Activated CD8-positive, alpha-beta memory T cell treated with anti-CD3 and anti-CD28 coated beads, Interleukin-2, amount 50 U/mL, for 24 hours (primary cell): Measurements from ENCODE around the gene RNLS.
"Not testable (repeated sequence)": the region's sequence is repeated elsewhere in the genome, so short reads cannot be mapped to it uniquely, and the experiment has no call there.

Experiments
- DNase-seq: peaks from one replicate; pipeline ENCODE4 v3.0.0-alpha.2; 2020; ENCODE audit errors: extremely low read depth

Gene RNLS

GRCh38 chr10:88523739-88524400 is 59.2 kb downstream of the RNLS start:
- DNase-seq: no peak

GRCh38 chr10:88522715-88523114 is 60.4 kb downstream of the RNLS start:
- DNase-seq: no peak

GRCh38 chr10:88521791-88522190 is 61.3 kb downstream of the RNLS start:
- no peak for DNase-seq

GRCh38 chr10:88515235-88515634 is 67.9 kb downstream of the RNLS start:
- DNase-seq: no peak

- DNase-seq: no peak
Observed at GRCh38 chr10:88512599-88512998, 70.5 kb downstream of the RNLS start.

- DNase-seq: no peak
Observed at GRCh38 chr10:88508796-88509195, 74.3 kb downstream of the RNLS start.

GRCh38 chr10:88507826-88508453 is 75.2 kb downstream of the RNLS start:
- DNase-seq: no peak

- DNase-seq: no peak
Observed at GRCh38 chr10:88507404-88507803, 75.7 kb downstream of the RNLS start.

- no peak for DNase-seq
Observed at GRCh38 chr10:88505680-88506215, 77.4 kb downstream of the RNLS start.

- DNase-seq: no peak
Observed at GRCh38 chr10:88505265-88505664, 77.9 kb downstream of the RNLS start.

GRCh38 chr10:88500656-88501055 is 82.5 kb downstream of the RNLS start:
- DNase-seq: no peak

GRCh38 chr10:88499569-88500470 is 83.3 kb downstream of the RNLS start:
- no peak for DNase-seq

GRCh38 chr10:88497913-88498312 is 85.2 kb downstream of the RNLS start:
- DNase-seq: no peak

- no peak for DNase-seq
Observed at GRCh38 chr10:88494537-88494936, 88.6 kb downstream of the RNLS start.

GRCh38 chr10:88493691-88494483 is 89.2 kb downstream of the RNLS start:
- DNase-seq: no peak

- DNase-seq: no peak
Observed at GRCh38 chr10:88491314-88491713, 91.8 kb downstream of the RNLS start.

GRCh38 chr10:88490231-88490980 is 92.7 kb downstream of the RNLS start:
- DNase-seq: no peak

- DNase-seq: no peak
Observed at GRCh38 chr10:88489107-88489506, 94.0 kb downstream of the RNLS start.

GRCh38 chr10:88486816-88487215 is 96.3 kb downstream of the RNLS start:
- DNase-seq: not testable (repeated sequence)

- DNase-seq: no peak
Observed at GRCh38 chr10:88482220-88482619, 100.9 kb downstream of the RNLS start.

GRCh38 chr10:88478256-88478655 is 104.9 kb downstream of the RNLS start:
- no peak for DNase-seq
